LNCaP clone FGC (cell line): Measurements from ENCODE around the gene MRS2.
A peak's percentile ranks its signal among the peaks of the same experiment; 100 is the strongest.
"Not testable (repeated sequence)": the region's sequence is repeated elsewhere in the genome, so short reads cannot be mapped to it uniquely, and the experiment has no call there.

Source experiments
- DNase-seq: peaks from one replicate; pipeline ENCODE4 v3.0.0-alpha.2; 2011; ENCODE audit warnings: low read depth
- H3K4me3 ChIP-seq: 2 replicates; pipeline ENCODE4 v1.5.1; 2011; ENCODE audit warnings: mild to moderate bottlenecking, low read depth, low read length, control low read depth
- CTCF ChIP-seq: IDR thresholded peaks from 2 replicates; pipeline ENCODE4 v1.5.1; 2012; ENCODE audit warnings: mild to moderate bottlenecking; ENCODE audit not compliant: control insufficient read depth, insufficient read depth; ENCODE audit errors: extremely low read depth

MRS2 gene

GRCh38 chr6:24359640-24360454 lies 42.9 kb upstream of the MRS2 start:
- H3K4me3 ChIP-seq, result peak overlapping the region; percentile 43
- peak; percentile 67 for TF ChIP-seq CTCF

GRCh38 chr6:24362363-24362762 lies 40.4 kb upstream of the MRS2 start:
- DNase-seq, H3K4me3 ChIP-seq: not testable (repeated sequence)

More at GRCh38 chr6:24359640-24360454, 42.9 kb upstream of the MRS2 start:
- peak; percentile 26 for DNase-seq

DNA sequence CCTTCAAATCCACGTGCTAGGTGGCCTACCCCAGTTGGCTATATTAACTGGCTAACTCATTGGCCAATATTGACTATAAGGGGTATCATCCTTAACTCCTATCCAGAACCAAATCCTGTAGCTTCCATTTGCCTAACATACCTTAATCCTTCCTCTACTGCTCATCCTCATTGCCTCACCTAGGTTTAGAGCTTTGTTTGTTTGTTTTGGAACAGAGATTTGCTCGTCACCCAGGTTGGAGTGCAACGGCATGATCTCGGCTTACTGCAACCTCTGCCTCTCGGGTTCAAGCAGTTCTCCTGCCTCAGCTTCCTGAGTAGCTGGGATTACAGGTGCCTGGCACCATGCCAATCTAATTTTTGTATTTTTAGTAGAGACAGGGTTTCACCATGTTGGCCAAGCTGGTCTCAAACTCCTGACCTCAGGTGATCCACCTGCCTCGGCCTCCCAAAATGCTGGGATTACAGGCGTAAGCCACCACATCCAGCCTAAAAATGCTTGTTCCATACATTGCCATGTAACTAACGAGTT lies 37.6 kb upstream of the MRS2 start:
- not testable (repeated sequence) for H3K4me3 ChIP-seq, DNase-seq

DNA sequence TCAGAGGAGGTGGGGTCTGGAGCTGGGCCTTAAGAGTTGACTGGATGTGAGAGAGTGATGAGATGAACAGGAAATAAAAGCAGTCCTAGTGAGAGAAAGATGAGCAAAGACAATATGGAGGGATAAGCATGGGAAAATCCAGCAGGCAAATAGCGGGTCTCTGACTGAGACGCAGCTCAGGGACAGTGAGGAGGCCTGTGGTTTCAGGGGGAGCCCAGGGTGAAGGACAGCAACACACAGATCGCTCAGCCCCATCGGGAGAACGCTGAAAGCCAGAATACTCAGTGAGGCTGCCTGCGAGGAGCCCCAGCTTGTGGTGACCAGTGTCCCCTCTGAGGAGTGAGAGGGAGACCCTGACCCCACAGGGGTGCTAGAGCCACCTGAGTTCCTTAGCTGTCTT lies 28.1 kb upstream of the MRS2 start:
- H3K4me3 ChIP-seq, result no peak overlapping the region
- no peak for TF ChIP-seq CTCF
- no peak for DNase-seq

DNA sequence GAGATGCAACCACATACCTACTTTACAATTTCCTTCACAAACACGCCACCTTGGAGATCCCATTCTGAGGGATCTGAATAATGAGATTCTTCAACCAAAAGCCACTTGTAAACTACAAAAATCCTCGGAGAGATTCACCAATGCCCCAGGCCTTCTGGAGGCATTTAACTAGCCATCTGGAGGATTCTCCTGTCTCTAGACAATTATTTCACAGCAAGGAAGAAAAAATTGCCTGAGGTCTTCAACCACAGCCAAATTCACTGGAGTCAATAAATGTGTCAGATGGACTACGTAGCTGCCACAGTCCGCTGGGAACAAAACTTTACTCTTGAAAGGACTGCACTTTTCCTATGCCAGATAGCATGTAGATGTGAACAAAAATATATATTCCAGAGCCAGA lies 25.9 kb upstream of the MRS2 start:
- no peak overlapping the region for H3K4me3 ChIP-seq
- TF ChIP-seq CTCF, result no peak
- DNase-seq, result no peak

GRCh38 chr6:24378473-24379097 lies 24.2 kb upstream of the MRS2 start:
- TF ChIP-seq CTCF, result no peak
- DNase-seq, result no peak
- H3K4me3 ChIP-seq, result no peak overlapping the region

DNA sequence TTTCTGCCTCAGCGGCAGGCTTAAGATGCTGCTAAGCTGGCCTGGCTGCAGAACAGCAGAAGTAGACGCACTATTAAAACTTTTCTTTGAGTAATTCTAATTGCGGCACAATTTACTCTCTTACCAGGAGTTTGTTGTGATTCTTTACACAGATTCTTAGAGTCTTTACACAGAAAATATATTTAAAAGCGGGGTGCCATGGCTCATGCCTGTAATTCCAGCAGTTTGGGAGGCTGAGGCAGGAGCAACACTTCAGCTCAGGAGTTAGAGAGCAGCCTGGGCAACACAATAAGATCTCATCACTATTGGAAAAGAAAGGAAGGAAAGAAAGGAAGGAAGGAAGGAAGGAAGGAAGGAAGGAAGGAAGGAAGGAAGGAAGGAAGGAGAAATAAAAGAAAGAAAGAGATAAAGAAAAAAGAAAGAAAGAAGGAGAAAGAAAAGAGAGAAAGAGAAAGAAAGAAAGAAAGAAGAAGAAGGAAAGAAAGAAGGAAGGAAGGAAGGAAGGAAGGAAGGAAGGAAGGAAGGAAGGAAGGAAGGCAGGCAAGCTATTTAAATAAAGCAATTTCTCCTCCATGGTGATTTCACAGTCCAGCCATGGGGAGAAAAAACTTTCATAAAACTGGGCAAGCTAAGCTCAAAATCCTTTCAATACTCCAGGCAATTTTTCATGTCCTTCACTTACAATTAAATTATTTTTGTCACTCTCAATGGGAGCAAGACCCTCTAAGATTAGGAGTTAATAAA lies 21.1 kb upstream of the MRS2 start:
- no peak for DNase-seq
- no peak overlapping the region for H3K4me3 ChIP-seq
- TF ChIP-seq CTCF, result no peak
